Fibroblast of skin of scalp (primary cell): ENCODE data around the gene PIN1.

ENCODE experiments used
- DNase-seq: peaks from one replicate; pipeline ENCODE4 v3.0.0-alpha.2; 2013

PIN1 gene

DNA sequence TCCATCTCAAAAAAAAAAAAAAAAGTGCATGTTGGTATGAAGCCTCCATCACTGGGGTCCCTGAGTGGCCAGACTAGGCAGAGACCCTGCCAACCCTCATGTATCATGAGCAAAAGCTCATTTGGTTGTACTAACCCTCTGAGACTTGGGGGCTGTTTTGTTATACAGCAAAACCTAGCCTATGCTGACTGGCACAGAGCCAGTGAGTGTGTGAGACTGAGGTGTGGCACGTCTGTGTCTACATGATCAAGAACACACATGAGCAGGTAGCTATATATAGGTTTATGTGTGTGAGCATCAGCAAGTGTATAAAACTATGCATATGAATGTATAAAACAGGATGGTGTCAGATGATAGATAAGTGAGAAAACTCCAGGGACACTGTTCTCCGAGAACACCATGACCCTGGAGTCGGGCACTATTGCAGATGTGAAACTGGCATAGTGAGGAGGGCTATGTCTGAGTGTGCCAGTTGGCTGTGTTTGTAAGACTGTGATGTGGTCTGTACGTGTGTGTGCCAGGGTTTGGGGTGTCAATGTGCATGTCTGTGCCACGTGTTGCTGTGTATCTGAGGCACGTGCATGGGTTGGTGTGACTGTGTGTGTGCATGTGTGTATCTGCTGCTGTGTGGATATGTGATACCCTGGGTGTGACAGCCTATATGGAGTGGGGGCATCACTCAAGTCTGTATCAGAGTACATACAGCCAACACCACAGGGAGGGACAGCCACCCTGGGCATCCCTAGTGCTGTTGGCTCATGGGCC, 56.7 kb downstream of the PIN1 start:
- DNase-seq, result no peak
